Nephron progenitor cell (in vitro differentiated cells): ENCODE results near the gene SPIN1.
A peak's percentile ranks its signal among the peaks of the same experiment; 100 is the strongest.

Experiments
- DNase-seq: peaks from one replicate; pipeline ENCODE4 v3.0.0; 2021
- H3K27ac Mint-ChIP-seq: 2 replicates; pipeline ENCODE4 v1.8.0; 2021; ENCODE audit warnings: mild to moderate bottlenecking, moderate library complexity, mixed read lengths
- H3K27me3 Mint-ChIP-seq: 2 replicates; pipeline ENCODE4 v1.8.0; 2021; ENCODE audit warnings: mild to moderate bottlenecking, low read depth, mixed read lengths; ENCODE audit not compliant: poor library complexity
- H3K36me3 Mint-ChIP-seq: 2 replicates; pipeline ENCODE4 v1.8.0; 2021; ENCODE audit warnings: low read depth, mixed read lengths
- H3K4me1 Mint-ChIP-seq: 2 replicates; pipeline ENCODE4 v1.8.0; 2021; ENCODE audit warnings: mixed read lengths
- H3K4me3 Mint-ChIP-seq: 2 replicates; pipeline ENCODE4 v1.8.0; 2021; ENCODE audit warnings: mild to moderate bottlenecking, moderate library complexity, mixed read lengths
- H3K9me3 Mint-ChIP-seq: 2 replicates; pipeline ENCODE4 v1.8.0; 2021; ENCODE audit warnings: mild to moderate bottlenecking, moderate library complexity, mixed read lengths
- TF ChIP-seq, protein P1 (sequence below): fragments of 200-600 bp; sonication (generic); IDR thresholded peaks from 2 replicates; pipeline ENCODE4 v1.5.0; 2021; ENCODE audit warnings: antibody characterized with exemption

The SPIN1 gene

DNA sequence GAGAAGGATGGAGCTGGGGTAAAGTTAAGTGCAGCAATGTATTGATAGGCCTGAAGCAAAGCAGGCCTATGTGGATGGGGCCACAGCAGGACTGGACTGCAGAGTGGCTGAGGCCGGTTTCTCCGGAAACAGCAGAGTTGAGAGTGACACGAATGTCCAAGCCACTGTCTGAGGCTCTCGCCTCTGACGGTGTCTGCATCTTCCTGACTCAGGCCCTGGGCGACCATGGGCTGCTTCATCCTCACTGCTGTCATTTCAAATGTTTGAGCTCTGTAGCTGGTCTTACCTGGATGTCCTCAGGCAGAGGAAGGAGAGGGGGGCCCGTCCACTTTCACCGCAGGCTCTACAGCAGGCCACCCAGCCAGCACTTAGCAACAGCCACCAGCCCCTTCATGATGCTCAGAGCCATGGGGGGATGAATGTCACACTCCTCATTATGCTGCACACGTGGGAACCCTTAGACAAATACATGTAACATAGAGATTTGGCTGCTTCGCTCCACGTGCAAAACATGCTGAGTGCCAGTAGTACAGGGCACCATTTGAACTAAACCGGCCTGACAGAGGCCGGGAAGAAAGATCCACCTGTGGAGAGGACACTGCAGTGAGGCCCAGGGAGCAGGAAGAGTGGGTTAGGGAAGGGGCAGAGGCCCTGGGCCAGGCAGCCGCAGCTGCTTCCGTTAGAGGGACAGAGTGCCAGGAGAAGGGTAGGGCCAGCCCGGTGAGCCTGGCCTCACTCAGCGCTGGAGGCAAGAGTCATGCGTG is 115.0 kb downstream of the SPIN1 start:
- no peaks in the 10 kb centered on the region for H3K36me3 Mint-ChIP-seq
- peak overlapping the region; percentile 62 for H3K27ac Mint-ChIP-seq
- H3K9me3 Mint-ChIP-seq, result no peaks in the 10 kb centered on the region
- DNase-seq, result no peak
- TF ChIP-seq, protein P1, sequence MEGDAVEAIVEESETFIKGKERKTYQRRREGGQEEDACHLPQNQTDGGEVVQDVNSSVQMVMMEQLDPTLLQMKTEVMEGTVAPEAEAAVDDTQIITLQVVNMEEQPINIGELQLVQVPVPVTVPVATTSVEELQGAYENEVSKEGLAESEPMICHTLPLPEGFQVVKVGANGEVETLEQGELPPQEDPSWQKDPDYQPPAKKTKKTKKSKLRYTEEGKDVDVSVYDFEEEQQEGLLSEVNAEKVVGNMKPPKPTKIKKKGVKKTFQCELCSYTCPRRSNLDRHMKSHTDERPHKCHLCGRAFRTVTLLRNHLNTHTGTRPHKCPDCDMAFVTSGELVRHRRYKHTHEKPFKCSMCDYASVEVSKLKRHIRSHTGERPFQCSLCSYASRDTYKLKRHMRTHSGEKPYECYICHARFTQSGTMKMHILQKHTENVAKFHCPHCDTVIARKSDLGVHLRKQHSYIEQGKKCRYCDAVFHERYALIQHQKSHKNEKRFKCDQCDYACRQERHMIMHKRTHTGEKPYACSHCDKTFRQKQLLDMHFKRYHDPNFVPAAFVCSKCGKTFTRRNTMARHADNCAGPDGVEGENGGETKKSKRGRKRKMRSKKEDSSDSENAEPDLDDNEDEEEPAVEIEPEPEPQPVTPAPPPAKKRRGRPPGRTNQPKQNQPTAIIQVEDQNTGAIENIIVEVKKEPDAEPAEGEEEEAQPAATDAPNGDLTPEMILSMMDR, result no peak
- peak overlapping the region; percentile 43 for H3K4me3 Mint-ChIP-seq
- peaks cover 33% of the 10 kb centered on the region for H3K4me1 Mint-ChIP-seq
- peaks cover 3% of the 10 kb centered on the region for H3K27me3 Mint-ChIP-seq

DNA sequence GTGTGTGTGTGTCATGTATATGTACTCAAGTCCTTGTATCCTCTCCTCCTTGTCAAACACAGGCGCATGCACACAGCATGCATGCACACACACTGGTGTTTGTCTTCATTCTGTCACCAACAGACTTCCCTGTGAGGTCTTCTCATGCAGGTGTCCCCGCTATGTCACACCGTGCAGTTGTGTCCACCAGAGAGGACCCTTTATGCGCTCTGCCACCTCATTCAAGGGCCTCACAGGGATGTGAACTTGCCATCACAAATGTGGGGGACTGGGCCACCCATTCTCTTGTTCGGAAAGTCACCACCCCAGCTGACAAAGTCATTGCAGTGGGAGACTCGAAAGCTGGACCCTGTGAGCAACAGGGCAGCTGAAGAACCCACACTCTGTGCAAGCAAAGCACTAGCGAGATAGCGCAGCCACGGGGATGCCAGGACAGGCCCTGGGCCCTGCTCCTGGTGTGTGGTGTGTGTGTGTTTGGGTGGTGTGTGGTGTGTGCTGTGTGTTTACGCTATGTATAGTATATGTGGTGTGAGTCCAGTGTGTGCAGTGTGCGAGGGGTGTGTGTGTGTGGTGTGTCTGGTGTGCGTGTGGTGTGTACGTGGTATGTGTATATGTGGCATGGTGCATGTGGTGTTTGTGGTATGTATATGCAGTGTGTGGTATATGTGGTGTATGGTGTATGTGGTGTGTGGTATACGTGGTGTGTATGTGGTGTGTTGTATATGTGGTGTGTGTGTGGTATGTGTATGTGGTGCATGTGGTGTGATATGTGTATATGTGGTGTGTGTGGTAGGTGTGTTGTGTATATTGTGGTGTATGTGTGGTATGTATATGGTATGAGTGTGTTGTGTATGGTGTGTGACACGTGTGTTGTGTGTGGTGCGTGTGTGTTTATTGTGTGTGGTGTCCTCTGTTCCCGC is 115.9 kb downstream of the SPIN1 start:
- Mint-ChIP-seq H3K9me3 (peaks cover 6% of the 10 kb centered on the region), H3K27ac (no peak overlapping the region), H3K4me3 (no peak overlapping the region), H3K27me3 (peaks cover 3% of the 10 kb centered on the region), H3K4me1 (peaks cover 33% of the 10 kb centered on the region), H3K36me3 (peaks cover 5% of the 10 kb centered on the region)
- TF ChIP-seq, protein P1, result no peak
- no peak for DNase-seq

DNA sequence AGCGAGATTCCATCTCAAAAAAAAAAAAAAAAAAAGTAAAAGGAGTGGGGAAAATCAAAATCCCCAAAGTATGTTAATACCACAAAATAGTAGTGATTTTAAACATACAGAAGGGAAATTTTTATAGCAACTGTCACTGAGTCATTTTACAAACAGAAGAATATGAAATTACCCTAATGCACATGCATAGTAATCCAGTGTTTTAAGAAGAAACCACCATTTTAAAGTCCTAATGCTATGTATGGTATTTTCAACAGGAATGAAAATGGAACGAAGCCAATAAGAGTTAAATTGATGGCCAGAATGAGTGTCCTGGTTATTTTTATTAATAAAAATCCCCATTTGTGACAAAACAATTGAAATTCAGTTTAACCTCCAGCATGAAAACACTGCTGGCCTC is 120.1 kb downstream of the SPIN1 start:
- peaks cover 4% of the 10 kb centered on the region for H3K27me3 Mint-ChIP-seq
- no peak overlapping the region for H3K27ac Mint-ChIP-seq
- peaks cover 9% of the 10 kb centered on the region for H3K36me3 Mint-ChIP-seq
- DNase-seq, result no peak
- TF ChIP-seq, protein P1, result no peak
- peaks cover 18% of the 10 kb centered on the region for H3K4me1 Mint-ChIP-seq
- H3K9me3 Mint-ChIP-seq, result peaks cover 27% of the 10 kb centered on the region
- no peak overlapping the region for H3K4me3 Mint-ChIP-seq

DNA sequence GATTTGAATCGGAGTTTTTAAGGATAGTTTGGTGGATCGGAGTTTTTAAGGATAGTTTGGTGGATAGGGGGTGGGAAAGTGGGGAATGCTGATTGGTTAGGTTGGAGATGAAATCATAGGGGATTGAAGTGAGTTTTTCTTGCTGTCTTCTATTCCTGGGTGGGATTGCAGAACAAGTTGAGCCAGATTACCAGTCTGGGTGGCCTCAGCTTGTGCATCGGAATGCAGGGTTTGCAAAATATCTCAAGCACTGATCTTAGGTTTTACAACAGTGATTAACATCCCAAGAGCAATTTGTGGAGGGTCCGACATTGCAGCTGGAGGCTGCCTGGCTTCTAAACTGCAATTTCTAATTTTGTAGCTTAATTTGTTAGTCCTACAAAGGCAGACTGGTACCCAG is 123.7 kb downstream of the SPIN1 start:
- Mint-ChIP-seq H3K27ac (no peak overlapping the region), H3K27me3 (peaks cover 10% of the 10 kb centered on the region), H3K36me3 (peaks cover 16% of the 10 kb centered on the region), H3K4me1 (no peaks in the 10 kb centered on the region), H3K4me3 (no peak overlapping the region), H3K9me3 (peaks cover 37% of the 10 kb centered on the region)
- TF ChIP-seq, protein P1, result no peak
- DNase-seq, result no peak

DNA sequence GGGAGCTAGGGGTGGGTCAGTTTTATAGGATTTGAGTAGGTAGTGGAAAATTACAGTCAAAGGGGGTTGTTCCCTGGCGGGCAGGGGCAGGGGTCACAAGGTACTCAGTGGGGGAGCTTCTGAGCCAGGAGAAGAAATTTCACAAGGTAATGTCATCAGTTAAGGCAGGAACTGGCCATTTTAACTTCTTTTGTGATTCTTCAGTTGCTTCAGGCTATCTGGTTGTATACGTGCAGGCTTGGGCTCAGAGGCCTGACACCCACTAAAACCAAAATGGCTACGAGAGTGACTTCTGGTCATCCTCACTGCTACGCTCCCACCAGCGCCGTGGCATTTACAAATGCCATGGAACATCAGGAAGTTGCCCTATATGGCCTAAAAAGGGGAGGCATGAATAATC is 126.0 kb downstream of the SPIN1 start:
- peaks cover 30% of the 10 kb centered on the region for H3K9me3 Mint-ChIP-seq
- TF ChIP-seq, protein P1, result no peak
- H3K4me3 Mint-ChIP-seq, result no peak overlapping the region
- no peak overlapping the region for H3K27ac Mint-ChIP-seq
- H3K27me3 Mint-ChIP-seq, result peaks cover 10% of the 10 kb centered on the region
- H3K4me1 Mint-ChIP-seq, result no peaks in the 10 kb centered on the region
- H3K36me3 Mint-ChIP-seq, result peaks cover 12% of the 10 kb centered on the region
- DNase-seq, result no peak
